SKM-1 treated with dmso at 0.1 percent for 144 hours (cell line): ENCODE data around the gene INTS4.
"Not testable (repeated sequence)": the region's sequence is repeated elsewhere in the genome, so short reads cannot be mapped to it uniquely, and the experiment has no call there.

Source experiments
- DNase-seq: peaks from one replicate; lab custom pipeline; 2025; ENCODE audit not compliant: unreplicated experiment; lab: John Stamatoyannopoulos, UW

INTS4 gene

DNA sequence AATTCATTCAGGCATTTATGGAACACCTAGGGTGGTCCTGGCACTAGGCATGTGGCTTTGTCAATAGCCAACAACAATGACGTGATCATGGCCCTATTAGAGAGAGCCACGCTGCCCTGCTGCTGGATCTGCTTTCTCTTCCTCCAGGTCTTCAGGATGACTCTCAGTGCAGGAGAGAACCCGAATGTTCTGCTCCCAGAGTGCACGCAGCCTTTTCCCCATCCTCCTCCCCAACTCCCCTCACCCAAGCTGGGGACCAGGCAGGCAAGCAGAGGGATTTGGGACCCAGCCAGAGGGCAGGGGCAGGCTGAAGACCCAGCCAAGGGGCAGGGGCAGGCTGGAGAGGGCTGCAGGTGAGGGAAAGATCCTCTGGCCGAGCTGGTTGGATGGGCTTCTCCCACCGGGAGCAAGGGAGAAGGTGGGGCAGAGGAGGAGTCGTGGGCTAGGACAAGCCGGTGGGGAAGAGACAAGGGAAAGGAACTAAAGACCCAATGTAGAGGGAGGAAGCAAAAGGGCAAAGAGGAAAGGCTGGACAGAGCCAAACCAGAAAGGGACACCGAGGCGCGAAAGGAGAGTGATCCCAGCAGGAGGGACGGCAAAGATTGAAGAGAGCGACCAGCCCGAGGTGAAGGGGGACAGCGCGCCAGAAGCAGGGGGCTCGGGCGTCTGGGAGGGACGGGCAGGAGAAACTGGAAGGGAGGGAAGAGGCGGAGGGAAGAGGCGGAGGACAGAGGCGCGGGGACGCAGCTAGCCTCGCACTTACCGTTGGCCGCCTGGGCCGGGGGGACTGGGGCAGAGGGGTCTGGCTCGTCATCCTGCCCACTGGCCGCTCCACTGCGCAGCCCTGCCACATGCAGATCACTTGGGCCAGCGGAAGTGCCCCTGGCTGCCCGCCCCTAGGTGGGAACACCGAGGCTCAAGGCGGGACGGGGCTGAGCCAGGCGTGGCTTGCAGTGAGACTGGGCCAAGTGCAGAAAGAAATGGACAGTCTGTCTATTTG is 28.2 kb upstream of the INTS4 start, which contains the start of gene KCTD14:
KCTD14 (minus strand) TSS at position 880 of the 1,000 bp plus-strand sequence; CDS start at position 853, 27 bp downstream.
- no peak for DNase-seq

DNA sequence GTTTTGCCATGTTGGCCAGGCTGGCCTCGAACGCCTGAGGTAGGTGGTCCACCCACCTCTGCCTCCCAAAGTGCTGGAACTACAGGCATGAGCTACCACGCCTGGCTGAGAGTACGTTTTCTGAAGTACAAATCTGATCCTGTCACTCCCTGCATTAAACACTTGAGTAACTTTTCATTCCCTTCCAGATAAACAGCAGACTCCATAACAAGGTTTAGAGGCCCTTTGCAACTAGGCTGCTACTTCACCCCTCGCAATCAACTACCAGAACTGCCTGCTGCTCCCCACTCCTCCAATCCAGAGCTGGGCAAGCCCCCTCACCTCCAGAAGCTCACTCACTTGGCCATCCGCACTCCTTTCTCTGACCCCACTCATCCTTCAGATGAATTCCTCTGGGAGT is 27.1 kb upstream of the INTS4 start:
- DNase-seq = no peak

DNA sequence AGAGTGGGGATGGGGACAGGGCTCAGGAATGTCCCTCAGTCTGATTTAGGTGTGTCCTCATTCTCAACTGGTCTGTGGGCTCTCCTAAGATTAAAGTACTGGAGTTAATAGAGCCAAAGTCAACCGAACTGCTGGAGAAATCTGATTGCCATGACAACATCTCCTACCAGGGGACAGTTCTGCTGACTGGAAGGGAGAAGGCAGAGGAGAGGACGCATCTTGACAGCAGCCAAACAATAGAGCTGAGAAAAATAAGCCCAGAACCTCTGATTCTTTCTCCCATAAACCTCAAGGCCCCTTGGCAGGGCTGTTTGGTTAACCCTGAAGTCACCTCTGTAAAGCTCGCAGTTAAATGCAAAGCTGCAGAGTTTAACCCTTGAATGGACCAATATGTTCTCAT is 25.8 kb upstream of the INTS4 start:
- no peak for DNase-seq

DNA sequence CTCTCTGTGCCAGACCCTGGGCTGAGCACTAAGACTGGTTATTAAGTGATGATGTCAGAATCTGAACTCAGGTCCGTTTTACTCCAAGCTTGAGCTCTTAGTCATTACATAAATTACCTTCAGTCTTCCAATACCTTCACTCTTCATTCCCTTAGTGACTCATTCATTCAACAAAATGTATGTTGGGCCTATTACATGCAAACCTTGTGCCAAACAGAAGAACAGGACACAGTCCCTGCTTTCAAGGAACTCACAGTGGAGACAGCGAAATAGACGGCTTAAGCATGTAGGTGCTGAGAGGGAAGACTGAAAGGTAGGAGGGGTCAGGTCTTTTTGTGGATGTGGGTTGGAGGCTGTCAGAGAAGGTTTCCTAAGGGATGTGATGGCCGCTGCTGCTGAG is 25.3 kb upstream of the INTS4 start:
- no peak for DNase-seq

DNA sequence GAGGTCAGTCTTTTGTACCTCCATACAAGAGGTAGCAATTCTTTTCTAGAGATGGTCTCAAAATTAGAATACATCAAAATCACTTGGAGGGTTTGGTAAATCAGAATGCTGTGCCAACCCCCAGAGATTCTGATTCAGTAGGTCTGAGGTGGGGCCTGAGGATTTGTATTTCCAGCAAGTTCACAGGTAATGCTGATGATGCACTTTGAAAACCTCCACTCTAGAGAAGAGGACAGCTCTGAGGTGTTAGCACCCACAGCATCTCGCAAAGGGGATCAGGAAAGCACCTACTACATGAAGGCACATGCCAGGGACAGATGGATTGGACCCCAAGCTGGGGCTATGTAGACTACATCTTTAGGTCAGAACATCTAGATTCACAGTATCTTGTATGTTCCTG is 21.4 kb upstream of the INTS4 start:
- DNase-seq = no peak

DNA sequence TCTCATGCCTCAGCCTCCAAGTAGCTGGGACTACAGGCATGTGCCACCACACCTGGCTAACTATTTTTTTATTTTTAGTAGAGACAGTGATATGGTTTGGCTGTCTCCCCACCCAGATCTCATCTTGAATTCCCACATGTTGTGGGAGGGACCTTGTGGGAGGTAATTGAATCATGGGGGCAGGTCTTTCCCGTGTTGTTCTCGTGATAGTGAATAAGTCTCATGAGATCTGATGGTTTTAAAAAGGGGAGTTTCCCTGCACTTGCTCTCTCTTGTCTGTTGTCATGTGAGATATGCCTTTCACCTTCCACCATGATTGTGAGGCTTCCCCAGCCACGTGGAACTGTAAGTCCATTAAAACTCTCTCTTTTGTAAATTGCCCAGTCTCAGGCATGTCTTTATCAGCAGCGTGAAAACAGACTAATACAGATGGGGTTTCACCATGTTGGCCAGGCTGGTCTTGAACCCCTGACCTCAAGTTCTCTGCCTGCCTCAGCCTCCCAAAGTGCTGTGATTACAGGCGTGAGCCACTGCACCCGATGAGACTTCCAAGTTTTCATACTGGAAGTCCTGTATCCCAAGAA is 20.6 kb upstream of the INTS4 start:
- not testable (repeated sequence) for DNase-seq

DNA sequence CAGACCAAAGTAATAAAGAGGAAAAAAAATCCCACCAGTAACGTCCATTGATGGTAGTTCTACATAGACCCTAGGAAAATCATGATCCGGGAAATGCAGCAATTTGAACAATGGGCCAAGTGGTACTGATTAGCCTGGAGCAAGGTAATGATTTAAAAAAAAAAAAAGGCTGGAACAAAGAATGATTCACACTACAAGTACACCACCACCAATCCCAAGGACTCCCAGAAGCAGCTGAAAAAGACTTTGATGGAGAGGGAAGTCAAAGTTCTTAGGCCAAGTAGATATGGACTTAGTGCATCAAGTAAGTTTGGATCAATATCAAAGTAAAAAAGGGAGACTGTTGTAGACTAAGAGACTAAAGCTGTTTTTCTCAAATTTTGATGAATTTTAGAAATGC is 16.8 kb upstream of the INTS4 start:
- DNase-seq = no peak

DNA sequence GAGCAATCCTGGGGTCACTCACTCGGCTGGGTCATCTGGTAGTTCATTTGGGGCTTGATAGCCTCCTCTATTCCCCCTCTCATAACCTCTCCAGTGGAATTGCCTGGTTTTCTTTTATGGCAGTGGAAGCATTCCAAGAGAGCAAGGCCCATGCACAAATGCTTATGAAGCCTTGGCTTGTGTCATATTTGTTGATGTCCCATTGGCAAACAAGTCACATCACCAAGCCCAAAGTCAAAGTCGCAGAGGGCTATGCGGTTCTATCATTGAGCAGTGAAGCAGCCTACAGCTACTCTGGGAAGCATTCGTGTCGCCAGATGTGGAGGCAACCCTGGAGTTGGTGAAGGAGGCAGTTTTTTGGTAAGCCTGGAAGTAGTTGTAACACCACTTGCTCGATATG is 16.3 kb upstream of the INTS4 start:
- DNase-seq = no peak

DNA sequence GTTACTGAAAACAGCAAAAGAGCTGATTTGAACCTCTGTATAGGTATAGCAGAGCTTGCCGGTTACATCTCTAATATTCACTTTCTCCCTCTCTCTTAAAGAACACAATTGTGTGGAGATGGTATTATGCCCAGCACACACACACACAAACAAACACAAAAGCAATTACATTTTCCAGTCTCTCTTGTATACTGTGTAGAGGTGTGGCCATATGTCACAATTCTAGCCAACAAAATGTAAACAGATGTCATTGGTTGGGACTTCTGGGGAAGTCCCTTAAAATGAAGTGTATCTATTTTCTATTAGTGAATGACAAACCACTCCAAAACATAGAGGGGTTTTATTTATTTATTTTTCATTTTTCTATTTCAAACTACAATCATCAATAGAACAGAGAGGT is 15.8 kb upstream of the INTS4 start:
- DNase-seq = no peak

DNA sequence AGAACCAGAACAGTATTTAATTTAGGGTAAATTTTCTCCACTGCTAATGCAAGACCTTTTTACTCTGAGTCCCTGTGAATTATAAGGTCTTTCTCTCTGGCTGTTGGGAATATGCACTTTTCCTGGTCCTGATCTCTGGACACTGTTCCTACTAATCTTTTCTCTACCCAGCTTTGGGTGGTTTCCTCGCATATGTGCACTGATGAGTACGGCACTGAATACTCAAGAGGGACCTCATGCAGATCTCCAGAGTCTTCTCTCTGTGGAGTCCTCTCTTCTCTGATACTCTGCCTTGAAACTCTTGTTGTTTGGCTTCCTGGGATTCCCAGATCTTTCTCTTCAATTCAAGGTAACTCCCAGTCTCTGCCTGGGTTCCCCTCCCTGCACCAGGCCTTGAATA is 14.6 kb upstream of the INTS4 start:
- no peak for DNase-seq

DNA sequence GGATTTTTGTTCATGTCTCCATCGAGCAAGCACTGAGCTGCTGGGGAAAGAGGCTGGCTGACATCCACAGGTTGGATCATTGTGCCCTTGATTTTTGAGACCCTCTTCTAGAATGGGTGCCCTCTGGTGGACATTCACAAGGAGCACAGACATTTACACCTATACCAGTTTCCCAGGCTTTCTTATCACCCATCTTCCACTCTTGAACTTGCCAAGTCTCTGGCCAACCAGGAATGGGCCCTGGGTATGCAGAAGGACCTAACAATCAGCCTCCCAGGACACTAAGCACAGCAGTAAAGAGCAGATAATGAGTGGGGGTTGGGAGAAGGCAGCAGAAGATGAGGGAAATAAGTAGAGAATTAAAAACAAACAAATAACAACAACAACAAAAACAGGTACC is 5.7 kb upstream of the INTS4 start:
- DNase-seq = peak; percentile 79

DNA sequence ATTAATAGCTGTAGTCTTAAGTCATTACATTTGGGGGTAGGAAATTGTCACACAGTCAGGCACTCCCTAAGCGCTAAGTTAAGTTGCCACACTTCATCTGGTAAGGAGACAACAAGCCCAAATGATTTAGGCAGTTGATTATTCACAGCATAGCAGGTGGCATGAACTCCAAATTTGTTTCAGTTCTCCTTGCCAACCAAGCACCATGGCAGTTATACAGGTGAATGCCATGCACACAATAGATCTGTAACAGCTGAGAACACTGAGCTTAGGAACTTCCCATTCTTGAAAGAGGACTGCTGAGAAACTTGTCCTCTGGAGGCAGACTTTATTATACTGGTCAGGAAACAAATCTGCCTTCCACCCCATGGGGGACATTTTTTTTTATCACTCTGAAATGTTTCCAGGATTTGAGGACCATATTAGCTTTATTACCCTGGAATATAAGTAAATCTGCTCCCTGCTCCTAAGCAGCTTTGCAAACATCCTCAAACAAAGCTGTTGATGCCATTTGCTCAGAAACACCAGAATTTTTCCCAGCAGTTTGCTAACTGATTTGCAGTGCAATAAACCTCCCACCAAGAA is 5.1 kb upstream of the INTS4 start:
- no peak for DNase-seq

DNA sequence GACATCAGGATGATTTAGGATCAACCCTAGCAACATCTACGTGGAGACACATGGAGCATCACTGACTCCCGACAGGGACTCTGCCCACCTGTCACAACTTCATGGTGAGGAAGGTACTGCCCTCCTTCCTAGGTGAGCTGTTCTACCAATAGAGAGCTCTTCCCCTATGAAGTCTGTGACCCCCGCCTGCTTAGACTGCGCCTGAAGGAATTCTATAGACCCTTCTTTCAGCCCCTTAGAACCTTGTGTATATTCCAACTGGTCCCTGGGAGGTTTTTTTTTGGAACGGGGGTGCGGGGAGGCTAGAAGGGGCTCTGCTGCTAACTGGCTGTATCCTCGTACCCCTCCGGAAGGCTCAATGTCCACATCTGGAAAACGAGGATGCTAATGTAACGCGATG is 566 bp downstream of the INTS4 start:
- DNase-seq = no peak

DNA sequence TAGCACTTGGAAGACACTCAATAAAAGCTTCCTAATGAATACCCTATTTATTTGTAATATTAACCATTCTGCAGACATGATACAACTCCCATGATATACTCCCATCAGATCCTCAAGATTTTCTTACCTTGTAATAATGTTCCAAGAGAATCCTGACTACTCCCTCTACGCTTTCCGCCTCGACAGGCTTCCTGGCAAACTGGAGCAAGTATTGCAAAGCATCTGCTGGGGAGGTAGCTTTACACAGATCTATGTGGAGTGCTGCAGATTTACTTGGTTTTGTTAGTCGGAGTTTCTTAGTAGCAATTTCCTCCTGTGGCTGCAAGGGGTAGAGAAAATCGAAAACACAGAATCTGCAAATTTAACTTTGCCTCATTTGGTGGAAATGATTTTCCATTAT is 3.5 kb downstream of the INTS4 start:
- DNase-seq = no peak

DNA sequence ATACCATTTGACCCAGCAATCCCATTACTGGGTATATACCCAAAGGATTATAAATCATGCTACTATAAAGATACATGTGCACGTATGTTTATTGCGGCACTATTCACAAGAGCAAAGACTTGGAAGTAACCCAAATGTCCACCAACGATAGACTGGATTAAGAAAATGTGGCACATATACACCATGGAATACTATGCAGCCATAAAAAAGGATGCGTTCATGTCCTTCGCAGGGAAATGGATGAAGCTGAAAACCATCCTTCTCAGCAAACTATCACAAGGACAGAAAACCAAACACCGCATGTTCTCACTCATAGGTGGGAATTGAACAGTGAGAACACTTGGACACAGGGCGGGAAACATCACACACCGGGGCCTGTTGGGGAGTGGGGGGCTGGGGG is 8.0 kb downstream of the INTS4 start:
- not testable (repeated sequence) for DNase-seq

DNA sequence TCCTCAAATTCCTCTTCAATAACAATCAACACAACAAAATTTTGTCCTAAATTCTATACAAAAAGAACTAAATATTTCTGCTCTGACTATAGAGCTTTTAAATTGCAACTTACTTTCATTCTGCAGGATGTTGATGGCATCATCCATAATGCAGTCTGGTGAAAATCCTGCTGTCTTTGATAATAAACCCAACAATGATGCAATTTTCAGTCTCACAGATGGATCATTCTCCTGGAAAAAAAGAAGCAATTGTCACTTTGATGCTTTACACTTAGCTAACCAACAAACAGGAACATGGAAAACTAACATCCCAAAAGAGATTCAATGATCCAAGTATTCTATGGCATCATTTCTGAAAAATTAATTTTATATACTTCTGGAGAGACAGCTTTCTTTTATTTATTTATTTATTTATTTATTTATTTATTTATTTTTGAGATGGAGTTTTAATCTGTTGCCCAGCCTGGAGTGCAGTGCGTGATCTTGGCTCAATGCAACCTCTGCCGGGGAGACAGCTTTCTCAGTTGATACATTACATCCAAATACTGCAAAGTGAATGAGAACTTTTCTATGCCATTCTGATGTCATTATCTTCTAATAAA is 13.0 kb downstream of the INTS4 start:
- DNase-seq = no peak

DNA sequence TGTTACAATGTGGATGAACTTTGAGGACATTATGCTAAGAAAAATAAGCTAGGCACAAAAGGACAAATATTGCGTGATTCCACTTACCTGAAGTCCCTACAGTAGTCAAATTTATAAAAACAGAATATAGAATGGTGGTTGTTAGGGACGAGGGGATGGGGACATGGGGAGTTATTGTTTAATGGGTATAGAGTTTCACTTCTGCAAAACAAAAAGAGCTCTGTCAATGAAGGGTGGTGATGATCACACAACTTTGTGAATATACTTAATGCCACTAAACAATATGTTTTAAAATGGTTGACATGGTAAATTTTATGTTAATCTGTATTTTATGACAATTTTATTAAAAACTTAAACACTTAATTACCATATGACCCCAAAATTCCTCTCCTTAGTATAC is 26.1 kb downstream of the INTS4 start:
- peak; percentile 5 for DNase-seq

DNA sequence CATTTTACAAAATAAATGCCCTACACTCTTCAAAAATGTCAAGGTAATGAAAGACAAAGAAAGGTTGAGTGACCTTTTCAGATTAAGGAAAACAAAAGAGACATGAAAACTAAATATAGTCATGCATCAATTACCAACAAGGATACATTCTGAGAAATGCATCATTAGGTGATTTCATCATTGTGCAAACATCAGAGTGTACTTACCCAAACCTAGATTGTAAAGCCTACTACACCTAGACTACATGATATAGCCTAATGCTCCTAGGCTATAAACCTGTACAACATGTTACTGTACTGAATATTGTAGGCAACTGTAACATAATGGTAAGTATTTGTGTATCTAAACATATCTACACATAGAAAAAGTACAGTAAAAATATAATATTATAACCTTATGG is 26.7 kb downstream of the INTS4 start:
- DNase-seq = no peak

DNA sequence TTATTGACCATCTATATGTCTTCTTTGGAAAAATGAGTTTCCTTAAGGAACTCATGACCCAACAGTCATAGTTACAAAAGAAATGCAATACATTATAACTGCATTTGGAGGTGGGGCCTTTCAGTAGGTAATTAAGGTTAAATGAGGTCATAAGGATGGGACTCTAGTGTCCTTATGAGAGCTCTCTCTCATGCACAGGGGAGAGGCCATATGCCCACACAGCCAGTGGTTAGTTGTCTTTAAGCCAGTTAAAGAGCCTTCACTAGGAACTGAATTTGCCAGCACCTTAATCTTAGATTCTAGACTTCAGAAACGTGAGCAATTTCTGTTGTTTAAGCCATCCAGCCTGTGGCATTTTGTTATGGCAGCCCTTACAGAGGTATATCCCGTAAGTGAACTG is 27.3 kb downstream of the INTS4 start:
- DNase-seq = no peak

DNA sequence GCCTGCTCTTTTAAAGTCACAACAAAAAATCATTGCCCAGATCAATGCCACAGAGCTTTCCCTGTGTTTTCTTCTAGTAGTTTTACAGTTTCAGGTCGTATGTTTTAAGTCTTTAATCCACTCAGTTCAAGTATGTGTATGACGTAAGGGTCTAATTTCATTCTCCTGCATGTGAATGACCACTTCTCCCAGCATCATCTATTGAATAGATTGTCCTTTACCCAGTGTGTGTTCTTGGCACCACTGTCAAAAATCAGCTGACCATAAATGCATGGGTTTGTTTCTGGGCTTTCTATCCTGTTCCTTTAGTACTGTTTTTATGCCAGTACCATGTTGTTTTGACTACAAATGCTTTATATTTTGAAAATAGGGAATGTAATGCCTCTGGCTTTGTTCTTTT is 28.1 kb downstream of the INTS4 start:
- no peak for DNase-seq

DNA sequence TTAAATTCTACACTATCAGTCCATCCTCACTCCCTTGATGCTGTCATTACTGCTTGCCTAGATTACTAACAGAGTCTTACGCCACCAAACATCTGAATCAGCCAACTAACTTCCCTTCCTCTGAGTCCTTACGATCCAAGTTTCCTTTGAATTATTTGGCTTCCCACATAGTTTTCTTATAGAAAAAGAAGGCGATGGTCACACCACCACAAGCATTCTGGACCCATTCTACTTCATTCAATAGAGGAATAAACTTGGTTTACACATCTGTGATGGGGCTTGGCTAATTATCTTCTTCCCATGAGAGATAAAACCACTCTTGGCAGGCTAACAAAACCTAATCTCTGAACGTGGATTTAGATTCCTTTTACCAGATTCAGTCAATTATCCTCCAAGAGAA is 35.0 kb downstream of the INTS4 start:
- no peak for DNase-seq
